Measurements from ENCODE around the gene SLAMF6.

The SLAMF6 gene

GRCh38 chr1:160558660-160559380 is 35.8 kb upstream of the SLAMF6 start:
- Histone ChIP-seq H3K4me3 (ENCODE audit: low read length) (no peak overlapping the region), H3K27ac (ENCODE audit: low read length) (no peak overlapping the region), H3K9ac (ENCODE audit: low read length) (no peak overlapping the region), H3K36me3 (ENCODE audit: control insufficient read depth, low read depth, low read length) (no peaks in the 10 kb centered on the region), H3K27me3 (ENCODE audit: control insufficient read depth, insufficient read depth, low read length) (no peaks in the 10 kb centered on the region), H3K9me3 (ENCODE audit: control insufficient read depth, low read depth, low read length) (no peaks in the 10 kb centered on the region), H3K4me1 (ENCODE audit: control insufficient read depth, low read depth, low read length) (no peaks in the 10 kb centered on the region)

DNA sequence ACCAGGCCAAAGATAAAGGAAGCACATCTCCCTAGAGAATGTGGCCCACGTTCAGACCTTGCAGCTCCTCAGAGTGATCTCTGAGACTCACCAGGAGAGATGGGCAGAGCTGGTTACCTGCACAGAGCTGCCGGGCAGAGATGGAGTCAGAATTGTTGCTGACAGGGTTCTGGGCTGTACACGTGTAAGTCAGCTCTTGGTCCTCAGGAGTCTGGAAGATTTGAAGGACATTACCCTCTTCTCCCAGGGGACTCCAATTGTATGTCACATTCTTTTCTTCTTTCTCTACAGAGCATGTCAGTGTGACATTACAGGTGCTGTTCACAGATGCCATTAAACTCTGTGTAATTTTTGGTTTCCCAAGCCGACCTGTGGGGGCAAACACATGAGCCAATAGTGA is 30.7 kb upstream of the SLAMF6 start:
- H3K9me3 ChIP-seq (ENCODE audit: control insufficient read depth, low read depth, low read length): no peaks in the 10 kb centered on the region
- no peak overlapping the region for H3K27ac ChIP-seq (ENCODE audit: low read length)
- H3K36me3 ChIP-seq (ENCODE audit: control insufficient read depth, low read depth, low read length): no peaks in the 10 kb centered on the region
- no peak overlapping the region for H3K9ac ChIP-seq (ENCODE audit: low read length)
- H3K27me3 ChIP-seq (ENCODE audit: control insufficient read depth, insufficient read depth, low read length): no peaks in the 10 kb centered on the region
- H3K4me3 ChIP-seq (ENCODE audit: low read length): no peak overlapping the region
- H3K4me1 ChIP-seq (ENCODE audit: control insufficient read depth, low read depth, low read length): no peaks in the 10 kb centered on the region

GRCh38 chr1:160552425-160552824 is 29.4 kb upstream of the SLAMF6 start:
- Histone ChIP-seq H3K4me1 (ENCODE audit: control insufficient read depth, low read depth, low read length) (no peaks in the 10 kb centered on the region), H3K27ac (ENCODE audit: low read length) (no peak overlapping the region), H3K9ac (ENCODE audit: low read length) (no peak overlapping the region), H3K4me3 (ENCODE audit: low read length) (no peak overlapping the region), H3K9me3 (ENCODE audit: control insufficient read depth, low read depth, low read length) (no peaks in the 10 kb centered on the region), H3K27me3 (ENCODE audit: control insufficient read depth, insufficient read depth, low read length) (no peaks in the 10 kb centered on the region), H3K36me3 (ENCODE audit: control insufficient read depth, low read depth, low read length) (no peaks in the 10 kb centered on the region)

- Histone ChIP-seq H3K27me3 (ENCODE audit: control insufficient read depth, insufficient read depth, low read length) (no peaks in the 10 kb centered on the region), H3K9me3 (ENCODE audit: control insufficient read depth, low read depth, low read length) (no peaks in the 10 kb centered on the region), H3K9ac (ENCODE audit: low read length) (no peak overlapping the region), H3K4me3 (ENCODE audit: low read length) (no peak overlapping the region), H3K27ac (ENCODE audit: low read length) (no peak overlapping the region), H3K36me3 (ENCODE audit: control insufficient read depth, low read depth, low read length) (no peaks in the 10 kb centered on the region), H3K4me1 (ENCODE audit: control insufficient read depth, low read depth, low read length) (no peaks in the 10 kb centered on the region)
These were observed 27.5 kb upstream of the SLAMF6 start for GRCh38 chr1:160550572-160551034.

GRCh38 chr1:160549665-160550006 is 26.6 kb upstream of the SLAMF6 start:
- Histone ChIP-seq H3K36me3 (ENCODE audit: control insufficient read depth, low read depth, low read length) (no peaks in the 10 kb centered on the region), H3K4me1 (ENCODE audit: control insufficient read depth, low read depth, low read length) (no peaks in the 10 kb centered on the region), H3K9ac (ENCODE audit: low read length) (no peak overlapping the region), H3K27ac (ENCODE audit: low read length) (no peak overlapping the region), H3K27me3 (ENCODE audit: control insufficient read depth, insufficient read depth, low read length) (no peaks in the 10 kb centered on the region), H3K4me3 (ENCODE audit: low read length) (no peak overlapping the region), H3K9me3 (ENCODE audit: control insufficient read depth, low read depth, low read length) (no peaks in the 10 kb centered on the region)

DNA sequence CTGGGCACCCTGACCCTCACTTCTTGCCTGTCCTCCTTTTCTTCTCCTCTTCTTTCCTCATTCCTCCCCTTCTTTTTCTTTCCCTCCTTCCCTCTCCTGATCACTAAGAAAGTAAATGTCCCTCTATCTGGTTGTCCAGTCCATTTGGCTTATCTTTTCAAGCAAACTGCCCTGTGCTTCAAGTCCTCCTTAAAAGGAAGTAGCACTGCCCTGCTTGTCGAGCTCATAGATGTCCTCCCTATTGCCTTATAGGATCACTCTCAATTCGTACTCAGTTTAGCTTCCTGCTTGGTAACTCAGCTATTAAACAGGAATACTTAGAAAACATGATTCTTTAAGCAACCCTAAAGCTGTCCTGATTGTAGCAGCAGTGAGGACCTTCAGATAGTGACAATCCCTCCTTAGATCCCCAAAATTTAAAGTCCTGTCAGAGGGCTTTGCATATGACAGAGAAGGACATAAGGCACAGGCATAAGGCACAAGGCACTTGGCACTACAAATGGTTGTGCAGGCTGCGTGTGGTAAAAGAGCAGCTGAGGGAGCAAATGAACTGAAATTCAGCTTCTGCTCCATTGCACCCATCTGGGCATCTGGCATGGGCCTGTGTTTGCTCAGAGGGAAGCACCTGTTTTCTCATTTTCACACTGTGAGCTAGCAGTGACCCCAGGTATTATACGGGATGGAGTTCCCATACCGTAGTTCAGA is 26.1 kb upstream of the SLAMF6 start:
- no peaks in the 10 kb centered on the region for H3K36me3 ChIP-seq (ENCODE audit: control insufficient read depth, low read depth, low read length)
- H3K4me1 ChIP-seq (ENCODE audit: control insufficient read depth, low read depth, low read length): no peaks in the 10 kb centered on the region
- no peak overlapping the region for H3K4me3 ChIP-seq (ENCODE audit: low read length)
- no peaks in the 10 kb centered on the region for H3K27me3 ChIP-seq (ENCODE audit: control insufficient read depth, insufficient read depth, low read length)
- no peak overlapping the region for H3K27ac ChIP-seq (ENCODE audit: low read length)
- no peak overlapping the region for H3K9ac ChIP-seq (ENCODE audit: low read length)
- H3K9me3 ChIP-seq (ENCODE audit: control insufficient read depth, low read depth, low read length): no peaks in the 10 kb centered on the region

DNA sequence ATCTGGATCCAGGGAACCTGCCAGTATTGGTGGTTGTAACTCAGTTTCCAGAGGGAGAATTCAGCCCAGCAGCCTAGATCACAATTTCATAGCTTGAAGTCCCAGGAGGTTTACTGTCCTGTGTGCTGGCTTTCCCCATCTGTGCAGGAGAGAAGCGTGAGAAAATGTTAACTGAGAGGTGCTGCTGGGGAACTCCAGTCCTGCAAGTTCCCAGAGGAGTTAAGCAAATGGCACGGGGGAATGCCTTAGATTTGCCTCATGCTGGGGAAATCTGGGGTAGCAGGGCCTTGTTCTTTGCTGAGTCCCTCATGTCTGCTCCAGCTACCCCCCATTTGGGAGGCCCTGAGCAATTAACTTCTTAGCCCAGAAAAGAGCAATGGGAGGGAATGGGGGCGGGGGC is 25.1 kb upstream of the SLAMF6 start:
- no peaks in the 10 kb centered on the region for H3K4me1 ChIP-seq (ENCODE audit: control insufficient read depth, low read depth, low read length)
- no peak overlapping the region for H3K4me3 ChIP-seq (ENCODE audit: low read length)
- no peaks in the 10 kb centered on the region for H3K36me3 ChIP-seq (ENCODE audit: control insufficient read depth, low read depth, low read length)
- no peaks in the 10 kb centered on the region for H3K27me3 ChIP-seq (ENCODE audit: control insufficient read depth, insufficient read depth, low read length)
- H3K9me3 ChIP-seq (ENCODE audit: control insufficient read depth, low read depth, low read length): no peaks in the 10 kb centered on the region
- H3K9ac ChIP-seq (ENCODE audit: low read length): no peak overlapping the region
- H3K27ac ChIP-seq (ENCODE audit: low read length): no peak overlapping the region

DNA sequence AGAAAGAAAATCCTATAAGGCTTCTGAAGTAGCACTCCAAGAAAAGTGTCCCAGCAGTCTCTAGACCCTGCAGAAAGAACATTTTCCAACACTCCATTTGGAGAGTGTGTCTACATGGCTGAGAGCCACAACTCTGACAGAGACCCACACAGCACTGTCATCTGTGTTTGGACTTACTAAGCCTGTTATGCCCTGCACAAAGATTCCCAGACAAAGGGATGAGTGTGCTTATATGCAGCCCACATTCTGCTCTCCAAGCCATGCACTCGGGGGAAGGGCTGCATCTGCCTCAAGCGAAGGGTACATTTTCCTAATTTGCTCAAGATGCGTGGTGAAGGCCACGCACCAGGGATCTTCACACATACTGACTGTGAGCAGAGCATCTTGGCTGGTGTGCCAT is 24.4 kb upstream of the SLAMF6 start:
- H3K27me3 ChIP-seq (ENCODE audit: control insufficient read depth, insufficient read depth, low read length): no peaks in the 10 kb centered on the region
- no peak overlapping the region for H3K4me3 ChIP-seq (ENCODE audit: low read length)
- H3K9me3 ChIP-seq (ENCODE audit: control insufficient read depth, low read depth, low read length): no peaks in the 10 kb centered on the region
- H3K36me3 ChIP-seq (ENCODE audit: control insufficient read depth, low read depth, low read length): no peaks in the 10 kb centered on the region
- H3K9ac ChIP-seq (ENCODE audit: low read length): no peak overlapping the region
- no peaks in the 10 kb centered on the region for H3K4me1 ChIP-seq (ENCODE audit: control insufficient read depth, low read depth, low read length)
- no peak overlapping the region for H3K27ac ChIP-seq (ENCODE audit: low read length)

DNA sequence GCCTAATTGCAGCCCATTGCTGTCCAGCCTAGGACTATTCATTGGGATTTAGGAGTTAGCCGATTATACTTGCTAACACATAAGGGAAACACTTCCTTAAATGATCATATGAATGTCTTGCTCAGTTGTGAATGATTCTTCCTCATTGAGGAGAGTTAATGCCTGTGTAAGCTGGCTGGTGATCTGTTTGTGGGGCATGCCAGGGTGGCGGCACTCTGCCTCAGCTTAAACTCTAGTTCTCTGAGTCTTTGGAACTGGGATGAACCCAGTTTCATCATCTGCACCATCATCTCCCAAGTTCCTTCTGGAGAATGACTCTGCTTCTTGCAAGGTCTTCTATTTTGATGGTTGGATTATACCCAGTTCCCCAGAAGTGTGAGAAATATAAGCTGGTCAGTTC is 23.9 kb upstream of the SLAMF6 start:
- no peaks in the 10 kb centered on the region for H3K27me3 ChIP-seq (ENCODE audit: control insufficient read depth, insufficient read depth, low read length)
- H3K9ac ChIP-seq (ENCODE audit: low read length): no peak overlapping the region
- H3K4me1 ChIP-seq (ENCODE audit: control insufficient read depth, low read depth, low read length): no peaks in the 10 kb centered on the region
- no peak overlapping the region for H3K4me3 ChIP-seq (ENCODE audit: low read length)
- no peaks in the 10 kb centered on the region for H3K36me3 ChIP-seq (ENCODE audit: control insufficient read depth, low read depth, low read length)
- H3K9me3 ChIP-seq (ENCODE audit: control insufficient read depth, low read depth, low read length): no peaks in the 10 kb centered on the region
- no peak overlapping the region for H3K27ac ChIP-seq (ENCODE audit: low read length)

DNA sequence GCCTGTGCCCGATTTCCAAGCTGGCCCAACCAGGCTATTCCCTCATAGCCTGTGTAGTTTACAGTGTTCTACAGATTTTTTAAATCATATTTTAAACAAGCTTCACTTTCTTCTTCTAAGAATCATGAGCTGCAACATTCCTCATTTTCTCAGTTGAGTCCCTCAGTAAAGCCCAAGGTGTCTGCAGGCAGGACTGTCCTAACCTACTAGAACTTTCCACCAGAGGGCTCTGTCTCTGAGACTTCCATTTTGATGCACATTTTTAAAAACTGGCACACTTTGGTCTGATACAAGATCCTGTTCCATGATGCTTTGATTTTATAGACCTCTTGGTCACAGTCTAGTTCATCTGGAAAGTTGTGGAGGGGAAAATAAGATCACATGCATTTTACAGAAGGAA is 21.6 kb upstream of the SLAMF6 start:
- Histone ChIP-seq H3K9ac (ENCODE audit: low read length) (no peak overlapping the region), H3K36me3 (ENCODE audit: control insufficient read depth, low read depth, low read length) (no peaks in the 10 kb centered on the region), H3K27me3 (ENCODE audit: control insufficient read depth, insufficient read depth, low read length) (no peaks in the 10 kb centered on the region), H3K4me3 (ENCODE audit: low read length) (no peak overlapping the region), H3K9me3 (ENCODE audit: control insufficient read depth, low read depth, low read length) (no peaks in the 10 kb centered on the region), H3K4me1 (ENCODE audit: control insufficient read depth, low read depth, low read length) (no peaks in the 10 kb centered on the region), H3K27ac (ENCODE audit: low read length) (no peak overlapping the region)

DNA sequence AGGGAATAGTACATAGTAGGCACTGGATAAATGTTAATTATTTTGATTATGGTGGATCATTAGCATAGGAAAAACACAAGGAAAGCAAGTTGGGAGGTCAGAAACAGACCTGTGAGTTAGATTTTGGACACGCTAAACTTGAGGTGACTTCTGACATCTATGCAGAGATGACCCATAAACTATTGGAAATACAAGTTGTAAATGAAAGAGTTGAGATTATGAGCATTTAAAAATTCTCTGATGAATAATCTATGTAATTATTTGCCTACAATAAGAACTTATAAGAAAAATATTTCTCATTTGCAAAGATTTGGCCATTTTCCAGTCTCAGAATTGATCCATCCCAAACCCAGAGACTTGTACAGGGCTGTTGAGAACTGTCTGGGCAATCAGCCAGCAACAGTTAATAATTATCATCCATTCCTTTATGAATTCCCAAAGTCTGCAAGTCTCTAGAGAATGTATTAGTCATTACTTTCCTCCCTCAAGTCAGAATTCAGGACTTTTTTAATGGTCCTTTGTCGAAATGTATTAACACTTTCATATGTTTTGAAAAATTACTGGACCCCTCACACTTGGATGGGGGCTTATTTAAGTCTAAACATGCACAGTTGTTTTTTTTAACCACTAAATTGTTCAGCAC is 19.4 kb upstream of the SLAMF6 start:
- no peak overlapping the region for H3K27ac ChIP-seq (ENCODE audit: low read length)
- H3K4me1 ChIP-seq (ENCODE audit: control insufficient read depth, low read depth, low read length): no peaks in the 10 kb centered on the region

More for the DNA sequence above, 19.4 kb upstream of the SLAMF6 start:
- no peaks in the 10 kb centered on the region for H3K36me3 ChIP-seq (ENCODE audit: control insufficient read depth, low read depth, low read length)
- no peaks in the 10 kb centered on the region for H3K27me3 ChIP-seq (ENCODE audit: control insufficient read depth, insufficient read depth, low read length)
- no peaks in the 10 kb centered on the region for H3K9me3 ChIP-seq (ENCODE audit: control insufficient read depth, low read depth, low read length)
- no peak overlapping the region for H3K4me3 ChIP-seq (ENCODE audit: low read length)
- no peak overlapping the region for H3K9ac ChIP-seq (ENCODE audit: low read length)

Measured in iPS-18a (cell line).